Testis (tissue), 3 donors: ENCODE data around the gene LSM14A. TPM values are rescaled to one million over a fixed set of nuclear protein-coding genes. Genes with fewer than 3 reads are reported as not detected.
"Not testable (repeated sequence)": the region's sequence is repeated elsewhere in the genome, so short reads cannot be mapped to it uniquely, and the experiment has no call there.

Source experiments
- DNase-seq: peaks from one replicate; pipeline ENCODE4 v3.0.0-alpha.2; 2019
- H3K27ac ChIP-seq, 2 donors: fragments of 200-600 bp; sonication (generic); one replicate each; pipeline ENCODE4 v1.5.1; 2019
- H3K27me3 ChIP-seq: fragments of 200-600 bp; sonication (generic); one replicate; pipeline ENCODE4 v1.5.1; 2019
- H3K36me3 ChIP-seq: fragments of 200-600 bp; sonication (generic); one replicate; pipeline ENCODE4 v1.5.1; 2017; ENCODE audit warnings: low read depth; ENCODE audit errors: missing control alignments
- H3K4me1 ChIP-seq: fragments of 200-600 bp; sonication (generic); one replicate; pipeline ENCODE4 v1.5.1; 2019
- H3K4me3 ChIP-seq, 2 donors: fragments of 200-600 bp; sonication (generic); one replicate each; pipeline ENCODE4 v1.5.1; 2017 to 2019
- H3K9me3 ChIP-seq: fragments of 200-600 bp; sonication (generic); one replicate; pipeline ENCODE4 v1.5.1; 2017
- POLR2A ChIP-seq: fragments of 450-650 bp; IDR thresholded peaks from one replicate; pipeline ENCODE4 v1.6.1; 2017; ENCODE audit warnings: antibody characterized with exemption, mild to moderate bottlenecking, moderate library complexity
- WGBS, 2 donors: methylation state at CpG; one replicate each; pipeline ENCODE4 v1.1.5; 2018; 5-methylcytosine and 5-hydroxymethylcytosine counted together
- intact Hi-C: fragments of 100-400 bp; cut with DNase I; formaldehyde crosslinking; loops from one replicate; pipeline ENCODE4 v1.15.1; 2023; ENCODE audit warnings: low total_unique reads
- polyA plus RNA-seq: library from polyadenylated mRNA; stranded (reverse); fragments of 350-450 nt; fragmentation: Illumina TruSeq; extraction: RNeasy Lipid Tissue Mini Kit (QIAGEN cat#74804); gene quantifications from one replicate; pipeline ENCODE4 v1.2.3, GENCODE V29; 2014; ENCODE audit warnings: low read depth, low replicate concordance; ENCODE audit not compliant: insufficient read depth
- total RNA-seq, 2 donors: library from RNA; depleted of rRNA; stranded (reverse); fragments of >200 nt; gene quantifications; one replicate each; pipeline ENCODE4 v1.2.3, GENCODE V29; 2016
- TF ChIP-seq, protein P1 (sequence below), 3 experiments: fragments of 450-650 bp in 2 of 3; fragments of 200-600 bp in 1 of 3; sonication (generic) in 1 of 3; IDR thresholded peaks; one replicate each; pipeline ENCODE4 v1.5.1; 2016 to 2019; ENCODE audit warnings: antibody characterized with exemption in 3 of 3, mild to moderate bottlenecking in 2 of 3, moderate library complexity in 1 of 3

LSM14A gene
- total and polyA plus RNA-seq, 3 donors from 2014 or later, result 122 to 192 (median 174) TPM

DNA sequence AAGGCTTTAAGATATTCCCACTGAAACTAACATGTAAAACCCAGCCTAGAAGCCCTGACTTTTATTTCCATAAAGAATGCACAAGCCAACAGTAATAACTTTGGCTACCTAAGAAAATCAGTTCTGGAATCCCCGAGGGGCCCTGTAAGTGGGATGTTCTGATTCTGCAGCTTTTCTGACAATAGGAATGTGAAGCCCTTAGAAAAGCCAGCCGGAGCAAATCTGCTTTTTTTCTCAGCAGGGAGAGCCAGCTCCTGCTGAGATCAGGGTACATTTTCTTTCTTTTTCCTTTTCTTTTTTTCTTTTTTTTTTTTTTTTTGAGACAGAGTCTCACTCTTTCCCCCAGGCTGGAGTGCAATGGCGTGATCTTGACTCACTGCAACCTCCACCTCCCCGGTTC, 74.0 kb downstream of the LSM14A start:
- TF ChIP-seq POLR2A, result no peak
- TF ChIP-seq, protein P1, sequence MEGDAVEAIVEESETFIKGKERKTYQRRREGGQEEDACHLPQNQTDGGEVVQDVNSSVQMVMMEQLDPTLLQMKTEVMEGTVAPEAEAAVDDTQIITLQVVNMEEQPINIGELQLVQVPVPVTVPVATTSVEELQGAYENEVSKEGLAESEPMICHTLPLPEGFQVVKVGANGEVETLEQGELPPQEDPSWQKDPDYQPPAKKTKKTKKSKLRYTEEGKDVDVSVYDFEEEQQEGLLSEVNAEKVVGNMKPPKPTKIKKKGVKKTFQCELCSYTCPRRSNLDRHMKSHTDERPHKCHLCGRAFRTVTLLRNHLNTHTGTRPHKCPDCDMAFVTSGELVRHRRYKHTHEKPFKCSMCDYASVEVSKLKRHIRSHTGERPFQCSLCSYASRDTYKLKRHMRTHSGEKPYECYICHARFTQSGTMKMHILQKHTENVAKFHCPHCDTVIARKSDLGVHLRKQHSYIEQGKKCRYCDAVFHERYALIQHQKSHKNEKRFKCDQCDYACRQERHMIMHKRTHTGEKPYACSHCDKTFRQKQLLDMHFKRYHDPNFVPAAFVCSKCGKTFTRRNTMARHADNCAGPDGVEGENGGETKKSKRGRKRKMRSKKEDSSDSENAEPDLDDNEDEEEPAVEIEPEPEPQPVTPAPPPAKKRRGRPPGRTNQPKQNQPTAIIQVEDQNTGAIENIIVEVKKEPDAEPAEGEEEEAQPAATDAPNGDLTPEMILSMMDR (IDR thresholded peaks at IDR 0.05), result no peak
- Histone ChIP-seq H3K4me3 (no peak overlapping the region), H3K27me3 (no peaks in the 10 kb centered on the region), H3K36me3 (no peaks in the 10 kb centered on the region), H3K9me3 (no peaks in the 10 kb centered on the region), H3K27ac (no peak overlapping the region), H3K4me1 (no peaks in the 10 kb centered on the region)
- DNase-seq, result no peak
- intact Hi-C loops, result no loop called here
- 51 to 66% methylated on average over 4 of the region's 4 CpGs for WGBS, 2 donors

DNA sequence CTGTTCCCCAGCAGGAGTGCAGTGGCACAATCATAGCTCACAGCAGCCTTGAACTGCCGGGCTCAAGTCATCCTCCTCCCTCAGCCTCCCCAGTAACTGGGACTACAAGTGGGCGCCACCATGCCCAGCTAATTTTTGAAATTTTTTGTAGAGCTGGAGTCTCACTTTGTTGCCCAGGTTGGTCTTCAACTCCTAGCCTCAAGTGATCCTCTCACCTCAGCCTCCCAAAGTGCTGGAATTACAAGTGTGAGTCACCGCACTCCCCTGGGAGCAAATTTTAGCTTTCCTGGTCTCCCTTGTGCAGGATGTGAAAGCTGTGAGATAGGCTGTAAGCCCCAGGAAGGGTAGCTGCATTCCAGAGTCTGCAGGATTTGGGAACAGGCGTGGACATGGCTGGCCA, 76.6 kb downstream of the LSM14A start:
- no peak overlapping the region for H3K4me3 ChIP-seq
- no peak overlapping the region for H3K27ac ChIP-seq
- H3K36me3 ChIP-seq, result no peaks in the 10 kb centered on the region
- peaks cover 5% of the 10 kb centered on the region for H3K4me1 ChIP-seq
- 90 to 94% methylated on average over 4 of the region's 4 CpGs for WGBS, 2 donors
- no peaks in the 10 kb centered on the region for H3K9me3 ChIP-seq
- no peak for DNase-seq
- intact Hi-C loops, result no loop called here
- TF ChIP-seq POLR2A, result no peak
- TF ChIP-seq, protein P1 (IDR thresholded peaks at IDR 0.05), result no peak
- H3K27me3 ChIP-seq, result no peaks in the 10 kb centered on the region

DNA sequence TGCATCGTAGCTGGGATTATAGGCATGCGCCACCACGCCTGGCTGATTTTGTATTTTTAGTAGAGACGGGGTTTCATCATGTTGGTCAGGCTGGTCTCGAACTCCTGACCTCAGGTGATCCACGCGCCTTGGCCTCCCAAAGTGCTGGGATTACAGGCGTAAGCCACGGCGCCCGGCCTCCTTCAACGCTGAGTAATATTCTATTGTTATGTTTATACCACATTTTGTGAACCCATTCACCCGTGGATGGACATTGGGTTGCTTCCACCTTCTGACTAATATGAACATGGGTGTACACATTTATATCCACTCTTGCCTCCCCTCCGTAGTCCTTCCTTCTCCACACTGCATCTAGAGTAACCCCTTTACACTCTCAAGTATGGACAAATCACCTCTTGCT, 80.9 kb downstream of the LSM14A start:
- Histone ChIP-seq H3K27ac (peak overlapping the region in 1 of 2 donors; percentile 94), H3K4me3 (peak overlapping the region in 1 of 2 donors; percentile 98)
- WGBS, 2 donors, result 77 to 83% methylated on average over 14 of the region's 14 CpGs
- H3K27me3 ChIP-seq, H3K36me3 ChIP-seq, intact Hi-C loops, H3K9me3 ChIP-seq, DNase-seq, H3K4me1 ChIP-seq: not testable (repeated sequence)

DNA sequence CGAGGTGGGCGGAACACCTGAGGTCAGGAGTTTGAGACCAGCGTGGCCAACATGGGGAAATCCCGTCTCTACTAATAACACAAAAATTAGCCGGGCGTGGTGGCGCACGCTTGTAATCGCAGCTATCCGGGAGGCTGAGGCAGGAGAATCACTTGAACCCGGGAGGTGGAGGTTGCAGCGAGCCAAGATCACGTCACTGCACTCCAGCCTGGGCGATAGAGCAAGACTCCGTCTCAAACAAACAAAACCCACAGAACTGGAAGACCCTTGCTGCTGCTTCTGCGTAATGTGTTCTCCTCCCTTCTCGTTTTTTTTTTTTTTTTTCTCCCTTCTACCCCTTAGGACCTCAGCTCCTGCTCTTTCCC, 81.4 kb downstream of the LSM14A start:
- intact Hi-C loops, H3K4me1 ChIP-seq, H3K36me3 ChIP-seq, DNase-seq, H3K27me3 ChIP-seq, H3K9me3 ChIP-seq: not testable (repeated sequence)
- Histone ChIP-seq H3K27ac (peak overlapping the region; percentile 94 to 96), H3K4me3 (peak overlapping the region; percentile 92 to 98)
- WGBS, 2 donors, result 39 to 47% methylated on average over 16 to 17 of the region's 17 CpGs

DNA sequence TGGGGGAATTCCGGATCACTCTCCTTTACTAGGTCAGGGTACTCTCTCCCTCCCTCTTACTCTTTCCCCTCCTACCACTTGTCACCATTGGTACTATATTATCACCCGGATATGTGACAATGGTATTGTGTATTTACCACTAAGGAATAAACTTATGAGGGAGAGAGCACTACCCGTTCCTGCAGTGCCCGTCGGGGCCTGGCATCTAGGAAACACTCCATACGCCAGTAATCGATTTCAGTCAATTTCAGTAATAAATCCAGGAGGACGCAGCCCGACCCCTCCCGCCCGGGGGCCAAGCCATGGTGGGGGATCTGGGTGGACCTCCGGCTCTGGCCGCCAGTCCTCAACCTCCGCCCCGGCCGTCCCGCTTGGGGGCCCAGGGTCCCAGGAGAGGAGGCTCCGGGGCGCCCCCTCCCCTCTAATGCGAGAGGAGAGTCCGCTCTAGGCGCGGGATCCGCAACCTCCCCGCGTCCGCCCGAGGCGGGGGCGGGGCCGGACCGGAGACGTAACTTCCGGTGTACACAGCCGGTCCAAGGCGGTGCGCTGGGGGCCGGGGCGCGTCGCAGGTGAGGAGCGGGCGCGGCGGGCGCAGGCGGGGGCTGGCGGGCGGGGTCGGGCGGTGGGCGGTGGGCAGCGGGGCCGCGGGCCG, 81.9 kb downstream of the LSM14A start, which contains the start of gene GARRE1:
GARRE1 (plus strand) TSS at position 509 of the 652 bp plus-strand sequence. CDS start 45,920 bp downstream, outside the sequence.
- Histone ChIP-seq H3K27me3 (no peaks in the 10 kb centered on the region), H3K9me3 (no peaks in the 10 kb centered on the region), H3K36me3 (no peaks in the 10 kb centered on the region), H3K4me3 (peak within 1 kb of the TSS; percentile 92 to 98), H3K4me1 (peaks cover 5% of the 10 kb centered on the region), H3K27ac (peak within 1 kb of the TSS; percentile 94 to 96)
- 0% methylated on average over 9 to 12 of the region's 56 CpGs for WGBS, 2 donors
- intact Hi-C loops, result no loop called here
- peak; percentile 91 for DNase-seq
- TF ChIP-seq, protein P1 (IDR thresholded peaks at IDR 0.05), result no peak
- TF ChIP-seq POLR2A, result peak; percentile 55
